Measurements from ENCODE around the gene TRPM2.

Gene TRPM2

DNA sequence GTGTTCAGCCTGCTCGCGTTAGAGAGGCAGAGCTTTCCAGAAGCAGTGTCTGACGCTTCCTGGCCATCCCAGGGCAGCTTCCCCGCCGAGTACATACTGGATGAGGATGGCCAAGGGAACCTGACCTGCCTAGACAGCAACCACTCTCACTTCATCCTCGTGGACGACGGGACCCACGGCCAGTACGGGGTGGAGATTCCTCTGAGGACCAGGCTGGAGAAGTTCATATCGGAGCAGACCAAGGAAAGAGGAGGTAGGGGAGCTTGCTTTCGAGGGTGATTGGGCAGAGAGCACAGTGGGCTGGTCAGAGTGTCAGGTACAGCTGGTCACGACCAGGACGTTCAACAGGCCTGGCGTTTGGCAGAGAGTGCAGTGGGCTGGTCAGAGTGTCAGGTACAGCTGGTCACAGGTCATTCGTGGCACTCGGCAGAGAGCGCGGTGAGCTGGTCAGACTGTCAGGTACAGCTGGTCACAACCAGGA, 22.4 kb downstream of the TRPM2 start:
- TF ChIP-seq, protein P1, sequence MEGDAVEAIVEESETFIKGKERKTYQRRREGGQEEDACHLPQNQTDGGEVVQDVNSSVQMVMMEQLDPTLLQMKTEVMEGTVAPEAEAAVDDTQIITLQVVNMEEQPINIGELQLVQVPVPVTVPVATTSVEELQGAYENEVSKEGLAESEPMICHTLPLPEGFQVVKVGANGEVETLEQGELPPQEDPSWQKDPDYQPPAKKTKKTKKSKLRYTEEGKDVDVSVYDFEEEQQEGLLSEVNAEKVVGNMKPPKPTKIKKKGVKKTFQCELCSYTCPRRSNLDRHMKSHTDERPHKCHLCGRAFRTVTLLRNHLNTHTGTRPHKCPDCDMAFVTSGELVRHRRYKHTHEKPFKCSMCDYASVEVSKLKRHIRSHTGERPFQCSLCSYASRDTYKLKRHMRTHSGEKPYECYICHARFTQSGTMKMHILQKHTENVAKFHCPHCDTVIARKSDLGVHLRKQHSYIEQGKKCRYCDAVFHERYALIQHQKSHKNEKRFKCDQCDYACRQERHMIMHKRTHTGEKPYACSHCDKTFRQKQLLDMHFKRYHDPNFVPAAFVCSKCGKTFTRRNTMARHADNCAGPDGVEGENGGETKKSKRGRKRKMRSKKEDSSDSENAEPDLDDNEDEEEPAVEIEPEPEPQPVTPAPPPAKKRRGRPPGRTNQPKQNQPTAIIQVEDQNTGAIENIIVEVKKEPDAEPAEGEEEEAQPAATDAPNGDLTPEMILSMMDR (IDR thresholded peaks at IDR 0.05), result no peak

DNA sequence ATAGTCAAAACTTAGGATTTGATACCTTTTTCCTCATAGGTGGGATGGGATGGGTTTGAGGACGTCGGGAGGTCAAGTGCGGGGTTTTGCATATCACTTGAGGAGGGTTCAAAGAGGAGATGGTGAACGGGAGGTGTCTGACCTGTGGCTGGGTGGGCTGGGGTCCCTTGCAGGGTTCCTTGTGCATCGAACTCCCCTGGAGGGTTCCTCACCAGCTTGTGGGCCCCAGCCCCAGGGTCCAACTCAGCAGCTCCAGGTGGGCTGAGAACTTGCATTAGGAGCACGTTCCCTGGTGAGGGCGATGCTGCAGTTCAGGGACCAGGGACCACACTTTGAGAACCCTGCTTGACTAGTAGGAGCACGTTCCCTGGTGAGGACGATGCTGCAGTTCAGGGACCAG, 23.2 kb downstream of the TRPM2 start:
- TF ChIP-seq, protein P1 (IDR thresholded peaks at IDR 0.05), result no peak

DNA sequence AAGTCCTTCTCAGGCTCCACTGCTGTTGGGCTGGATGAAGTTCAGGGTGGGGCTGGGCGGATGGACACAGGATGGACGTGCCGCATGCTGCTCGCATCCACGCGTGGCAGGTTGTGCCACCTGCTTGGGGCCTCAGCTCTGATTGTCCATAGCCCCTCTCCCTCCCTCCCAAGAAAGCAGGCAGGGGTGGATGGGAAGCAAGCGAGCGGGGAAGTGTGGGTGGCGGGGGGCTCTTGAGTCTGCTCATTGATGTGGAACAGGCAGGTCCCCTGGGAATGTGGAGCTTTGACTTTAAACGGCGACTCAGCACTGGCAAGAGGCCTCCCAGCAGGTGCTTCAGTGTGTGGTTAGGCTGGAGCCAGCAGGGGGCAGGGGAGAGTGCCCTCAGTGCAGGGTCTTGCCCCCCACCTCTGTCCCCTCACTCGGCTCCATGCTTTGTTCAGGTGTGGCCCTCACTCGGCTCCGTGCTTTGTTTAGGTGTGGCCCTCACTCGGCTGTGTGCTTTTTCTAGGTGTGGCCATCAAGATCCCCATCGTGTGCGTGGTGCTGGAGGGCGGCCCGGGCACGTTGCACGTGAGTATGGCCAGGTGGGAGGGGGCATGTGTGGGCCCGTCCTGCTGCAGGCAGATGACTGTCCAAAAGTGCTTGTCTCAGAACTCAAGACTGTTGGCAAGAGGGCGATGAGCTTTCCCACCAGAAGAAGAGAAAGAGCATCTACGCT, 23.9 kb downstream of the TRPM2 start:
- TF ChIP-seq, protein P1 (IDR thresholded peaks at IDR 0.05), result 0 out of 2 replicates have a peak, but pooled peaks have one; percentile 10

DNA sequence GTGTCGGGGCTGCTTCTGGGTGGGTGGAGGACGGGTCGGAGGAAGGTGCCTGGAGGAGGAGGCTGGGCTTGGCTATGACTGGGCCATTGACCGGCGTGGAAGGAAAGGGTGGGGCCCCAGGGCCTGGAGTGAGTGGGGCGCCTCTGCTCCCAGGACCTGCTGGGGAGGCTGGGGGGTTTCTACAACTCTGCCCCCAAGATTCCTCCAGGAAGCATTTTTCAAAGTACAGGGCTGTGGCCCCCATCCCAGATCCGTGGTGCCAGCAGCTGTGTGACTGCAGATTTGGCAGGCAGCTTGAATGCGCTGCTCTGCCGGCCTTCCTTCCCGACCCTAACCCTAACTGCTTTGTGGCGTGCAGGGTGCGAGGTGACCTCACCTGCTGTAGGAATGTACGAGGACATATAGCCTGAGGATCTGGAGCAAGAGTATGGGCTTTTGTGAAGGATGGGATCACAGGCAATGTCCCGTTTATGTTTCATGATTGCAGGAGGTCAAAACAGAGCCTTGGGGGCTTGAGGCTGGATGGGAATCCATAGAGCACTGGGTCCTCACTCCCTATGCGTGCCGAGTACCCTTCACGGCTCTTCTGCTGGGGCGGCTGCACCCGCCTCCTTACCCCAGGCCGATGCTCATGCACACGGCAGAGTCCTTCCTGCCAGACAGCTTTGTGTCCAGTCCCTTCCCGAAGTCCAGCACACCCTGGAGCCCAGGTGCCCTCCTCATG, 24.7 kb downstream of the TRPM2 start:
- TF ChIP-seq, protein P1 (IDR thresholded peaks at IDR 0.05), result no peak

DNA sequence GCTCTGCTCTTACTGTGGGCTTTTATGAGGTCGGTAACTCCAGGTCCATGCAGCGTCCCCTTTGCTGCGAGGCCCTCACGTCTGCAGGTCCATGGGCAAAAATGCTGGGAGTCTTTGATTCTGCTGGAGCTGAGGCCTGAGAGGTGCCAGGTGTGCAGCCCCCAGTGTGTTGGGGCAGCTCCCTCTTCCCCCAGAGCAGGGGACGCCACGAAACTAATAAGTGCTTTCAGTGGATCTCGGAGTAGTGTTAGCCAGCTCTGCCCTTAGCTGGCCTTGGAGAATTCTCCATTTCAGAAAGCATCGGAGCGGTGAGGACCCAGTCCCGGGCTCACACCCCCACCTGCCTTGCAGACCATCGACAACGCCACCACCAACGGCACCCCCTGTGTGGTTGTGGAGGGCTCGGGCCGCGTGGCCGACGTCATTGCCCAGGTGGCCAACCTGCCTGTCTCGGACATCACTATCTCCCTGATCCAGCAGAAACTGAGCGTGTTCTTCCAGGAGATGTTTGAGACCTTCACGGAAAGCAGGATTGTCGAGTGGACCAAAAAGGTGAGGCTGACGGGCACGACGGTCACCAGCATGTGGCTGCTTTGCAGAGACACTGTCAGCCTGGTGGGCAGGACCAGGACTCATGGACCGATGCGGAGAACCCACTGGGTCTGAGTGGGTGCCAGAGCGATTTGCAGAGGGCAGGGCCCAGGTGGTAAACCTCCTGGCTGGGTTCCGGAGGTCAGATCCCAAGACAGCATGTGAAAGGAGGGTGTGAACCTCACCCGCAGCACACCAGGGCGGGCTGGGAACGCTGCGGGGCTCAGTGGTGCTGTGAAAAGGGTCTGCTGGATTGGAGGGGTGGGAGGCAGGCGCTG, 25.5 kb downstream of the TRPM2 start:
- TF ChIP-seq, protein P1 (IDR thresholded peaks at IDR 0.05), result no peak

DNA sequence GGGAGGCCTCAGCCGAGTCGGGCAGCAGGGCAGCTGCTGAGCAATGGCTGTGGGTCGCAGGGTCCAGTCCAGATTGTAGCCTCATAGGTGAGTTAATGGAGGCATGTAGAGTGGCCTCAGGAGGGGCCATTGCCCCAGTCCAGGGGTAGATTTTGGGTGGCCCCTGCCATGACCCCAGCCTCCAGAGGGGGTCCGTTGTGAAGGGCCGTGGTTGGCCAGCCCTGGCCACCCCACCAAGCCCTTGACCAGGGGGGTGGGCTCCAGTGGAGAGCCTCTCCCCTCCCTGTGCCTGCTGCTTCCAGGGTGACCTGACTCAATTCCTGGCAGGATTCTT, 26.1 kb downstream of the TRPM2 start:
- TF ChIP-seq, protein P1 (IDR thresholded peaks at IDR 0.05), result no peak
